Upper lobe of left lung (tissue), 6 donors: Measurements from ENCODE around the gene CLEC4G. TPM values are rescaled to one million over a fixed set of nuclear protein-coding genes. Genes with fewer than 3 reads are reported as not detected.

Experiments used
- ATAC-seq, 2 donors: fragments of 200-7000 bp; cut with Tn5 transposase; one replicate each; pipeline ENCODE4 v1.9.1; 2022; ENCODE audit warnings: mild to moderate bottlenecking in 2 of 2, moderate library complexity in 2 of 2; ENCODE audit not compliant: low FRiP score in 2 of 2
- DNase-seq, 2 donors: peaks; one replicate each; pipeline ENCODE4 v3.0.0-alpha.2; 2019 to 2020
- H3K27ac ChIP-seq, 4 donors: fragments of 200-600 bp; sonication (generic); one replicate each; pipeline ENCODE4 v1.5.1; 2016 to 2019
- H3K27me3 ChIP-seq, 4 donors: fragments of 200-600 bp; sonication (generic); one replicate each; pipeline ENCODE4 v1.5.1; 2017 to 2019
- H3K36me3 ChIP-seq, 4 donors: fragments of 200-600 bp; sonication (generic); one replicate each; pipeline ENCODE4 v1.5.1; 2016 to 2019
- H3K4me1 ChIP-seq, 4 donors: fragments of 200-600 bp; sonication (generic); one replicate each; pipeline ENCODE4 v1.5.1; 2018 to 2019
- H3K4me3 ChIP-seq, 4 donors: fragments of 200-600 bp; sonication (generic); one replicate each; pipeline ENCODE4 v1.5.1; 2017 to 2019; ENCODE audit warnings: mild to moderate bottlenecking in 2 of 4, moderate library complexity in 1 of 4
- H3K9me3 ChIP-seq, 4 donors: fragments of 200-600 bp; sonication (generic); one replicate each; pipeline ENCODE4 v1.5.1; 2018 to 2019
- EP300 ChIP-seq, 4 donors: sonication (generic); formaldehyde crosslinking; IDR thresholded peaks; one replicate each; pipeline ENCODE4 v1.5.1; 2017; ENCODE audit warnings: antibody characterized with exemption in 4 of 4, control low read depth in 2 of 4
- POLR2A ChIP-seq, 4 donors: fragments of 450-650 bp; IDR thresholded peaks; one replicate each; pipeline ENCODE4 v1.5.1; 2016 to 2017; ENCODE audit warnings: antibody characterized with exemption in 4 of 4, mild to moderate bottlenecking in 2 of 4
- POLR2AphosphoS5 ChIP-seq, 2 donors: sonication (generic); formaldehyde crosslinking; IDR thresholded peaks; one replicate each; pipeline ENCODE4 v1.5.1; 2017; ENCODE audit warnings: antibody characterized with exemption in 2 of 2
- WGBS, 2 donors: methylation state at CpG; one replicate each; pipeline ENCODE4 v1.1.5; 2017 to 2018; 5-methylcytosine and 5-hydroxymethylcytosine counted together
- total RNA-seq, 6 donors: library from RNA; depleted of rRNA in 4 of 6; stranded (reverse); fragments of >200 nt in 4 of 6; gene quantifications; one replicate each; pipeline versions ENCODE4 v1.1.0 to v1.2.1, GENCODE V29; 2016 to 2021
- TF ChIP-seq, protein P1 (sequence below), 6 experiments: fragments of 450-650 bp in 4 of 6; fragments of 200-600 bp in 2 of 6; sonication (generic) in 2 of 6; IDR thresholded peaks; one replicate each; pipeline ENCODE4 v1.5.1; 2016 to 2019; ENCODE audit warnings: antibody characterized with exemption in 6 of 6
- donor health status: DM: no; HTN: no; CAD: no; lungs with moderate emphysema.
- donor health status: DM: no; HTN: yes; CAD: no; lungs with severe emphysema.

The CLEC4G gene
- total RNA-seq, 6 donors from 2014 or later, result 0.40 to 2.5 (median 1.5) TPM; not detected in 2

- peaks cover 4 to 19% (median 15%) of the 10 kb centered on the region in 4 donors for H3K4me1 ChIP-seq
- H3K27me3 ChIP-seq, result no peaks in the 10 kb centered on the region
- ATAC-seq, result no peak
These were observed 21.3 kb downstream of the CLEC4G start for GRCh38 chr19:7710616-7711015.

GRCh38 chr19:7709932-7710460 lies 21.9 kb downstream of the CLEC4G start:
- WGBS, 2 donors, result 78 to 80% methylated on average over 9 to 10 of the region's 10 CpGs
- DNase-seq (no peak), ATAC-seq (no peak)
- Histone ChIP-seq H3K4me1 (peaks cover 4 to 21% (median 19%) of the 10 kb centered on the region in 4 donors), H3K4me3 (no peak overlapping the region), H3K27me3 (no peaks in the 10 kb centered on the region), H3K27ac (no peak overlapping the region), H3K9me3 (no peaks in the 10 kb centered on the region), H3K36me3 (no peaks in the 10 kb centered on the region)
- no peak for TF ChIP-seq EP300 (IDR thresholded peaks at IDR 0.05)
- TF ChIP-seq POLR2A (IDR thresholded peaks at IDR 0.05), result no peak
- no peak for TF ChIP-seq POLR2AphosphoS5 (IDR thresholded peaks at IDR 0.05)
- TF ChIP-seq, protein P1, sequence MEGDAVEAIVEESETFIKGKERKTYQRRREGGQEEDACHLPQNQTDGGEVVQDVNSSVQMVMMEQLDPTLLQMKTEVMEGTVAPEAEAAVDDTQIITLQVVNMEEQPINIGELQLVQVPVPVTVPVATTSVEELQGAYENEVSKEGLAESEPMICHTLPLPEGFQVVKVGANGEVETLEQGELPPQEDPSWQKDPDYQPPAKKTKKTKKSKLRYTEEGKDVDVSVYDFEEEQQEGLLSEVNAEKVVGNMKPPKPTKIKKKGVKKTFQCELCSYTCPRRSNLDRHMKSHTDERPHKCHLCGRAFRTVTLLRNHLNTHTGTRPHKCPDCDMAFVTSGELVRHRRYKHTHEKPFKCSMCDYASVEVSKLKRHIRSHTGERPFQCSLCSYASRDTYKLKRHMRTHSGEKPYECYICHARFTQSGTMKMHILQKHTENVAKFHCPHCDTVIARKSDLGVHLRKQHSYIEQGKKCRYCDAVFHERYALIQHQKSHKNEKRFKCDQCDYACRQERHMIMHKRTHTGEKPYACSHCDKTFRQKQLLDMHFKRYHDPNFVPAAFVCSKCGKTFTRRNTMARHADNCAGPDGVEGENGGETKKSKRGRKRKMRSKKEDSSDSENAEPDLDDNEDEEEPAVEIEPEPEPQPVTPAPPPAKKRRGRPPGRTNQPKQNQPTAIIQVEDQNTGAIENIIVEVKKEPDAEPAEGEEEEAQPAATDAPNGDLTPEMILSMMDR (IDR thresholded peaks at IDR 0.05), result no peak

More at GRCh38 chr19:7710616-7711015, 21.3 kb downstream of the CLEC4G start:
- H3K27ac ChIP-seq, result no peak overlapping the region
- TF ChIP-seq POLR2AphosphoS5 (IDR thresholded peaks at IDR 0.05), result no peak
- no peak for TF ChIP-seq EP300 (IDR thresholded peaks at IDR 0.05)
- TF ChIP-seq, protein P1 (IDR thresholded peaks at IDR 0.05), result no peak
- no peak for TF ChIP-seq POLR2A (IDR thresholded peaks at IDR 0.05)
- no peaks in the 10 kb centered on the region for H3K36me3 ChIP-seq
- no peak overlapping the region for H3K4me3 ChIP-seq
- no peak for DNase-seq
- WGBS, 2 donors, result 77 to 78% methylated on average over 5 of the region's 5 CpGs
- H3K9me3 ChIP-seq, result no peaks in the 10 kb centered on the region

DNA sequence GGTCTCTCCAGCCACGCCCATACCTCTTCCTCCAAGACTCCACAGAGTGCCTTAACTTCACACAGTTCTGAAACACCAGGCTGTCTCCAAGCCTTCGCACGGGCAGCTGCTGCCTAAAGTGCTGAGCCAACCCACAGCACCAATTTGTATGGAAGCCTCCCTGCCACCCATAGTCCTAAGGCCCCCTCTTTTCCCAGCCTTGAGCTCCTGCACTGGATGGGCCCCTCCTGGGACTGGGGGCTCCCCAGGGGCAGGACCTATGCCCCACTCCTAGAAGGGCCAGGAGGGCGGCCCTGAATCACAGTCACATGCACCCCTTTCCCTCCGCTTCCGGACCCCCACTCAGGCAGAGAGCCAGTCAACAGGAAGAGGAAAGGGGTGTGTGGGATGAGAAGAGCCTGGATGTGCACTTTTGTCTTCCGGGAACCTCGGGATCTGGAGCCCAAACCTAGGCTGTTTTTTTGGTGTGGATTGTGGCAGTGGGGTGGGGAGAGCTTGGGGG lies 24.9 kb downstream of the CLEC4G start:
- no peak overlapping the region for H3K4me3 ChIP-seq
- no peaks in the 10 kb centered on the region for H3K9me3 ChIP-seq
- ATAC-seq (no peak), DNase-seq (no peak)
- H3K27ac ChIP-seq, result peak overlapping the region in 3 of 4 donors; percentile 64 to 79 (median 67)
- H3K36me3 ChIP-seq, result no peaks in the 10 kb centered on the region
- H3K4me1 ChIP-seq, result peaks cover 4 to 21% (median 19%) of the 10 kb centered on the region in 4 donors
- no peaks in the 10 kb centered on the region for H3K27me3 ChIP-seq
- WGBS, 2 donors, result 56 to 62% methylated on average over 7 to 8 of the region's 8 CpGs
- TF ChIP-seq POLR2A (IDR thresholded peaks at IDR 0.05) (no peak), POLR2AphosphoS5 (IDR thresholded peaks at IDR 0.05) (no peak), EP300 (IDR thresholded peaks at IDR 0.05) (no peak)
- TF ChIP-seq, protein P1 (IDR thresholded peaks at IDR 0.05), result no peak

DNA sequence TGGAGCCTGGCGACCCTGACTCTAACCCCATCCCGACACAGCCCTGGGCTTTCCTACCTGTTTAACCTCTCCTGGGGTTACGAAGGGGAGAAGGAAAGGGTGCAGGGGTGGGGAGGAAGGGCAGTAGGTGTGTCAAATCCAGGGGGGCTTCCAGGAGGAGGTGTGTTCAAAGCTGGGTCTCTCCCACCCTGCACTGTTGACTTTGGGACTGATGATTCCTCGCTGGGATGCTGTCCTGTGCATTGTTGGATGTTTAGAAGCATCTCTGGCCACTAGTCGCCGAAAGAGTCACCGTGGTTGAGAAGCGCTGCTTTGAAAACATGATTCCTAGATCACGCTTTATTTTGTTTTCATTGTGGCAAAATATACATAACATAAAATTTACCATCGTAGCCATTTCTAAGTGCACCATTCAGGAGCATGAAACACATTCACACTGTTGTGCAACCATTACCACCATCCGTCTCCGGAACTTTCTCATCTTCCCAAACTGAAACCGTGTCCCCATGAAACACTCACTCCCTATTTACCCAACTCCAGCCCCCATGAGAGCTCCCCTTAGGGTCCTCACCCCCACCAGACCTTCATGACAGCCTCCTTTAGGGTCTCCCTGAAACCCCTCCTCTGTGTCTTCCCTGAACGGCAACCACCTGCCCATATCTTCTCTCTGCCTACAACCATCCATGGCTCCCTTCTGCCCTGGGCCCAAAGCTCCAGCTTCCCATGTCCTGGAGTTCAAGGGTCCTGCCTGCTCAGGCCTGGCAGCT lies 25.5 kb downstream of the CLEC4G start:
- Histone ChIP-seq H3K9me3 (no peaks in the 10 kb centered on the region), H3K4me3 (no peak overlapping the region), H3K27ac (peak overlapping the region; percentile 40 to 79 (median 66)), H3K36me3 (no peaks in the 10 kb centered on the region), H3K4me1 (peaks cover 4 to 21% (median 19%) of the 10 kb centered on the region in 4 donors), H3K27me3 (no peaks in the 10 kb centered on the region)
- ATAC-seq (no peak), DNase-seq (no peak)
- TF ChIP-seq POLR2A (IDR thresholded peaks at IDR 0.05) (no peak), EP300 (IDR thresholded peaks at IDR 0.05) (no peak), POLR2AphosphoS5 (IDR thresholded peaks at IDR 0.05) (no peak)
- TF ChIP-seq, protein P1 (IDR thresholded peaks at IDR 0.05), result no peak
- WGBS, 2 donors, result 66 to 73% methylated on average over 14 of the region's 14 CpGs
